22Rv1 (cell line): ENCODE measurements around the gene HIPK2.

Source experiments
- ZFX ChIP-seq: fragments of 450-650 bp; IDR thresholded peaks from 2 replicates; pipeline ENCODE4 v1.6.1; 2017; ENCODE audit warnings: antibody characterized with exemption, borderline replicate concordance
- TF ChIP-seq, protein P1 (sequence below): fragments of 450-650 bp; IDR thresholded peaks from 2 replicates; pipeline ENCODE4 v1.5.1; 2017; ENCODE audit warnings: mild to moderate bottlenecking

DNA sequence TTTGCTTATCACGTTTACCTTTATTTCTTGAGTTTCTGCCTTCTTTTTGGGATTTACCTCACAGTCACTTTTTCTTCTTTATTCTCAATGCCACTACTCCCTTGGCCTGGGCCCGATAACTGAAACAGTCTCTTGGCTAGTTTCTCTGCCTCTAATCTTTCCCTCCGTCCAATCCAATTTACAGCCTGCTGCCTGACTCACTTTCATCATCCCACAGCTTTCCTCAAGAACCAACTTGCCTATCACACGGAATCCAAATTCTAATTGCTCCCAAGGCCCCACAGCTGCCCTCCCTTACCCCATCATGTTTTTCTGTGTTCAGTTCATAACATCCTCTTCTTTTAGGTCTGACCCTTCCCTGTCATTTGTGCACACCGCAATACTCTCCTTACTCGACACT, 121.4 kb downstream of the HIPK2 start:
- TF ChIP-seq, protein P1, sequence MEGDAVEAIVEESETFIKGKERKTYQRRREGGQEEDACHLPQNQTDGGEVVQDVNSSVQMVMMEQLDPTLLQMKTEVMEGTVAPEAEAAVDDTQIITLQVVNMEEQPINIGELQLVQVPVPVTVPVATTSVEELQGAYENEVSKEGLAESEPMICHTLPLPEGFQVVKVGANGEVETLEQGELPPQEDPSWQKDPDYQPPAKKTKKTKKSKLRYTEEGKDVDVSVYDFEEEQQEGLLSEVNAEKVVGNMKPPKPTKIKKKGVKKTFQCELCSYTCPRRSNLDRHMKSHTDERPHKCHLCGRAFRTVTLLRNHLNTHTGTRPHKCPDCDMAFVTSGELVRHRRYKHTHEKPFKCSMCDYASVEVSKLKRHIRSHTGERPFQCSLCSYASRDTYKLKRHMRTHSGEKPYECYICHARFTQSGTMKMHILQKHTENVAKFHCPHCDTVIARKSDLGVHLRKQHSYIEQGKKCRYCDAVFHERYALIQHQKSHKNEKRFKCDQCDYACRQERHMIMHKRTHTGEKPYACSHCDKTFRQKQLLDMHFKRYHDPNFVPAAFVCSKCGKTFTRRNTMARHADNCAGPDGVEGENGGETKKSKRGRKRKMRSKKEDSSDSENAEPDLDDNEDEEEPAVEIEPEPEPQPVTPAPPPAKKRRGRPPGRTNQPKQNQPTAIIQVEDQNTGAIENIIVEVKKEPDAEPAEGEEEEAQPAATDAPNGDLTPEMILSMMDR = no peak
- no peak for TF ChIP-seq ZFX
